A549 (cell line): ENCODE results near the gene ACTRT2.

Source experiments
- BHLHE40 ChIP-seq: IDR thresholded peaks from 2 replicates; pipeline ENCODE4 v1.6.1; 2012; ENCODE audit warnings: low read depth, low read length, inconsistent platforms
- CTCF ChIP-seq: fragments of >200 bp; sonication (Bioruptor Twin); formaldehyde crosslinking; IDR thresholded peaks from 3 replicates; pipeline ENCODE4 v1.5.1; 2016
- HEYL ChIP-seq: fragments of 250-450 bp; sonication (Bioruptor Pico); IDR thresholded peaks from 2 replicates; pipeline ENCODE4 v1.8.0; 2021; ENCODE audit warnings: mild to moderate bottlenecking, moderate library complexity
- JUNB ChIP-seq: fragments of >200 bp; sonication (Bioruptor Twin); formaldehyde crosslinking; IDR thresholded peaks from 2 replicates; pipeline ENCODE4 v1.6.1; 2016
- MYC ChIP-seq: IDR thresholded peaks from 2 replicates; pipeline ENCODE4 v1.6.1; 2012; ENCODE audit warnings: mild to moderate bottlenecking, inconsistent platforms, low read length, improper control_type of control experiment, borderline replicate concordance
- NR3C1 ChIP-seq: fragments of >200 bp; sonication (Bioruptor Twin); formaldehyde crosslinking; IDR thresholded peaks from 3 replicates; pipeline ENCODE4 v1.6.1; 2017
- PBX3 ChIP-seq: IDR thresholded peaks from 2 replicates; pipeline ENCODE4 v1.6.1; 2012
- POLR2A ChIP-seq: IDR thresholded peaks from 2 replicates; pipeline ENCODE4 v1.6.1; 2012; ENCODE audit warnings: mild to moderate bottlenecking, low read length
- RAD21 ChIP-seq, 2 experiments: fragments of >200 bp in 1 of 2; sonication (Bioruptor Twin) in 1 of 2; formaldehyde crosslinking in 1 of 2; IDR thresholded peaks in 1 of 2; conservative IDR thresholded peaks in 1 of 2; 2 replicates in 1 of 2; 3 replicates in 1 of 2; pipeline ENCODE4 v1.6.1; 2012 to 2018; ENCODE audit warnings: inconsistent platforms in 1 of 2
- REST ChIP-seq: fragments of 200-600 bp; sonication (generic); IDR thresholded peaks from 2 replicates; pipeline ENCODE4 v1.6.1; 2016; ENCODE audit warnings: antibody characterized with exemption, mild to moderate bottlenecking, moderate library complexity
- RNF2 ChIP-seq: fragments of 200-600 bp; sonication (generic); IDR thresholded peaks from 2 replicates; pipeline ENCODE4 v1.6.1; 2016; ENCODE audit warnings: low read depth, mild to moderate bottlenecking, antibody characterized with exemption, moderate library complexity, borderline replicate concordance
- SMC3 ChIP-seq: fragments of >200 bp; sonication (Bioruptor Twin); formaldehyde crosslinking; IDR thresholded peaks from 3 replicates; pipeline ENCODE4 v1.6.1; 2018; ENCODE audit warnings: inconsistent platforms
- ZNF302 ChIP-seq: fragments of 250-450 bp; sonication (Bioruptor Pico); IDR thresholded peaks from 2 replicates; pipeline ENCODE4 v1.9.0; 2021; ENCODE audit warnings: inconsistent platforms, mild to moderate bottlenecking, moderate library complexity

- TF ChIP-seq NR3C1 = no peak
- TF ChIP-seq RAD21 (conservative IDR thresholded peaks at IDR 0.05 in 1 of 2, IDR thresholded peaks at IDR 0.05 in 1 of 2) = no peak
- no peak for TF ChIP-seq CTCF
- TF ChIP-seq RNF2 = no peak
- no peak for TF ChIP-seq POLR2A
- TF ChIP-seq JUNB = no peak
- no peak for TF ChIP-seq REST
- no peak for TF ChIP-seq BHLHE40
- no peak for TF ChIP-seq SMC3
- TF ChIP-seq ZNF302 (CRISPR knock-in tag) = no peak
- no peak for TF ChIP-seq PBX3
- no peak for TF ChIP-seq MYC
- TF ChIP-seq HEYL = no peak
Measured at GRCh38 chr1:2979191-2980072, 41.8 kb upstream of the ACTRT2 start.
